ENCODE measurements around the gene MLLT3.

MLLT3 gene

DNA sequence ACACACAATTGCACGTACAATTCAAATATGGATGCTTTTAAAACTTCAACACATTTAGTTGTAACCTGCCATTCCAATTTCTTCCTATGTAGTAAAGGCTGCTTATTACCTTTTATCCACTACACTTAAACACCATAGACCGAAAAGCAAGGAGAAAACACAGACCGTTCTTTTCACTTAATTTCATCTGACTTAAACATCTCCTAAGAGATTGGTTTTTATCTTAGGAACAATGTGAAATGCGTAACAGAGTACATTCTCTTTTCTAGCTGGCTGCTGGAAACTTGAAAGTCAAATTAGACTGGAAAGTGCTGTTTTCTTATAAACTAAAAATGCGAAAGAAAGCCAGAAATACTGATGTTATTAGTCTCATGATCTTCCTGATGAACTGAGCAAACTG is 241.8 kb downstream of the MLLT3 start:
- no peak for DNase-seq (ENCODE audit: low read depth in 3 of 3)

- no peak for DNase-seq (ENCODE audit: low read depth in 3 of 3)
These were observed 242.5 kb downstream of the MLLT3 start for GRCh38 chr9:20379804-20380225.

- no peak for DNase-seq (ENCODE audit: low read depth in 3 of 3)
These were observed 243.4 kb downstream of the MLLT3 start for GRCh38 chr9:20378851-20379250.

DNA sequence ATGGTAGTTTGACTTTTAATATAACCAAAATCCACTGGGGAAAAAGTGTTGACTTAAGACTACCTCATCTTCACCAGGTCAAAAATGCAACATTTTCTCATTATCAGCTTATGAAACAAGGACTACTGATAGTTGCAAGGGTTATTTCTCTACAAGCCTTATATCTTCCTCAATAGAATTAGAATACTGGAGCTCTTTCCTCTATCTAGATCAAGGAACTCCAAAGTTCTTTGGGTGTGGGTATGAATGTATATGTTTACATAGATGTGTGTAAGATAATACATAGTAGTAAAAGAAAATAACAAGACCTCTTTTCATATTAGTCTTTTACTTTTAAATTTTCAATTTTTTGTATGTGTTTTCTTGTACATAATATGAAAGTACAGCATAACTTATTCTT is 244.5 kb downstream of the MLLT3 start:
- no peak for DNase-seq (ENCODE audit: low read depth in 3 of 3)

- DNase-seq (ENCODE audit: low read depth in 3 of 3) = no peak
These were observed 245.4 kb downstream of the MLLT3 start for GRCh38 chr9:20376731-20377375.

DNA sequence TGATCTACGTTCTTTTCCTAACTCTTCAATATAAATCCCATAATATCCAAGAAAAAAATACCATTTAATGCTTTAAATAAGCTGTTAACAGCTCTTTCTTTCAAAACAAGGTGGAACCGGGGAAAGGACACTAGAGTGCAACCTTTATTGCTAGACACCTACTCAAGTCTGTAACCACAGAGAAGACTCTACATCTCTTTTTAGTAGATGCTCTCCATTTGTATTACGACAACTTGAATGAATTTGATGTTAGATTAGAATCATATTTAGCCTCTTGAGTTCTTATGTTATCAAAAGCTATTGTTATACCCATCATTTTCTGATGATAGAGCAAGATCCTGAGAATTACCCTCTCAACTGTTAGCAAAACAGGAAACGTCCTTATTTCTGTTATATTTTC is 246.3 kb downstream of the MLLT3 start:
- no peak for DNase-seq (ENCODE audit: low read depth in 3 of 3)

DNA sequence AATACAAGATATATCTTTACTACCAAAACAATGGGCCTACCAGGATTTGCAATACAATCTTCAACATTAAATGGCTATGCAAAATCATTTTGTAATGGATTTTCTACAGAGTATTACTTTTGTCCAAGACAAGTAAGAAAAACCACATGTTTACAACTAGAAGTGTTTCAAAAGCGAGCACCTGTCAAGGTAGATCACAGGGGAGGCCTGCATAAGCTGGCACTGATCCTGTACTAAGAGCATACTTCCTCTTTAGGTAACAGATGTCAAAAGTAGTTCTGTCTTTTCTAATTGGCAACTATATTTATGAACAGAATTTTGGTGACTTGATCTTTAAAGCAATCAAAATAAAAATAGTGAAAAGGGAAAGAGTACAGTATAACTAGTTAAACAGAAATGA is 249.0 kb downstream of the MLLT3 start:
- no peak for DNase-seq (ENCODE audit: low read depth in 3 of 3)

DNA sequence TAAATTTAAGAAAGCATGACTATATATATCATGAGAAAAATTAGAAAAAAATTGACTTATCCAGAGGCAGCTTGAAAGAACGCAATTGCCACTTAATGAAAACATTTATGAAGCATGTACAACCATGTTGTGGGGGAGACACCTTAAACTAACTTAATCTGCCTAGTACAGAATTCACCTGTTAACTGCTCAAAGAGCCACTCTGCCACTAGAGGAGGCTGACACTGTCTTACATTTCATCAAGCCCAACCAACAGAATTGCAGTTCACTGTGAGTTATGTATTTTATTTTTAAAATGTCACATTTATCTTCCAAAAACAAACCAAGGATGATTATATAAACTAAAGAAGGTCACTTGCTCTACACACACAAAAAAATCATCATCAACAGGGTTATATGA is 252.9 kb downstream of the MLLT3 start:
- no peak for DNase-seq (ENCODE audit: low read depth in 3 of 3)

DNA sequence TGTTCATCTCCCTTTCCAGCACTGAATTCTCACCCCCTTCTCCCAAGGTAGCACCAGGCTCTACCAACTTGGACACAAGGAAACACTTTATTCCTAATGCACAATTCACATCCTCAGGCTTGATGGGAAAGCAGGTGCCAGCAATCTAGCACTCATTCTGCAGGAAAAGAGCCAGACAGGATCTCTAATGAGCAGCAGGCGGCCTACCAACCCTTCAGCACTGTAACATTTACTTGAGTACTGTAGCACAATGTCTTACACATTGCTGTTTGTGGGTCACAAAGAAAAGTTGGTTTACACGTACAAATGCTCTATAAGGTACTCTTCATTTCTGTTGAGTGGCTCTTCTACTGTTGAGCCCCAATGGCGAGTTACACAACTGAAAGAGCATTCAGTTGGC is 254.4 kb downstream of the MLLT3 start:
- DNase-seq (ENCODE audit: low read depth in 3 of 3) = no peak

GRCh38 chr9:20364959-20365358 is 257.3 kb downstream of the MLLT3 start:
- no peak for DNase-seq (ENCODE audit: low read depth in 3 of 3)

- DNase-seq (ENCODE audit: low read depth in 3 of 3) = no peak
These were observed 259.1 kb downstream of the MLLT3 start for GRCh38 chr9:20363233-20363632.

DNA sequence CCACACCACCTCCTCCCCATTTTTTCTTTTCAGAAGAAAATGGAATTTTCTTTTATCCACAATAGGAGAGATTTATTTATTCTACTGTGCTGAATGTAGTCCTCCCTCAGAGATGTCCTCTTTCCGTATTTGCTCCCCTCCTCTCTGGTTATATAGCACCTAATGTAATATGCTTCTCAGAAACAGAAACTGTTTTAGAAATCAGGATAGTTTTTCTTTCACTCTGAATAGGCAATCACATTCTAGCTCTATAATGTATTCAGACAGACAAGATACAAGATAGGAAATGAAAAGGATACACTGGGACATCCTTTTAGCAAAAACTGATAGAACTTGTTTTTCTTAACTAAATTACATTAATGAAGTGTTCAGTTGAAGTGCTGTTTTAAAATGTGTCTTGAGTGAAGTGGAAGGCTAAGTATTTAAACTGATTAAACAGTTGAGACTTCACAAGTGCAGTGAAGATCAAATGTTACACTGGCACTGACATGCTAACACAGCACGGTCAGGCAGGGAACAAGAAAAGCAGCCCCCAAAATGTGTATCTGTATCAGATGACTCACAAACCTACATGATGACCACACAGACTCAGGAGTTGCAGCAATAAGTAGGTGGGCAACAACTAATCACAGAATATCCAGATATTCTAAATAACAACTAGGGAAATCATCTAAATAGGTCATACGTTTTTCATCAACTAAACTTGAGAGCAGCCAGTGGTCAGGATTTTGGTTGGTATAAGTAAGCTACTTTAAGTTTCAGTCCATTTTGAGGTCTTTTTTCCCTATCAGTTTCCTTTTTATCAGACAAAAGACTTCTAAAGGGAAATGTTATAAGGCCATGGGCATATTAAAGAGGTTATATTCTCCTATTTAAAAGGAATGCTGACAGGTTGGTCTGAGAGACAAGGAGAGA is 260.4 kb downstream of the MLLT3 start:
- no peak for DNase-seq (ENCODE audit: low read depth in 3 of 3)

DNA sequence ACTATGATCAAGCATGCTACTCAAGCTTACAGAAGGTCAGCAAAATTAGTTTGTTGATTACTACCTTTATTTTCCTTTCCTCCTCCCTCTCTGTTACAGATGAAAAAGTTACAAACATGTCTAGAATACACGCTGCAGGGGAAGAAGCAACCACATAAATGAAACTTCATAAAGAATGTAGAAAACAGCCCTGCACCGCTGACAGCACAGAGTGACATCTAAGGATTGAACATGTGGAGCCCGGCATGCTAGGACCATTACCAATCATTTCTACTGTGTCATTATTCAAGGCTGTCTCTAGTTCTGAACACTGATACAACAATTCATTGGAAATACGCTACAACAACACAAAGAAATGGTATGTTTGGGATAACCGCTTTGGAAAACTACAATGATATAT is 261.1 kb downstream of the MLLT3 start:
- DNase-seq (ENCODE audit: low read depth in 3 of 3) = no peak

GRCh38 chr9:20358207-20358606 is 264.1 kb downstream of the MLLT3 start:
- no peak for DNase-seq (ENCODE audit: low read depth in 3 of 3)

- DNase-seq (ENCODE audit: low read depth in 3 of 3) = no peak
These were observed 265.3 kb downstream of the MLLT3 start for GRCh38 chr9:20357037-20357432.

DNA sequence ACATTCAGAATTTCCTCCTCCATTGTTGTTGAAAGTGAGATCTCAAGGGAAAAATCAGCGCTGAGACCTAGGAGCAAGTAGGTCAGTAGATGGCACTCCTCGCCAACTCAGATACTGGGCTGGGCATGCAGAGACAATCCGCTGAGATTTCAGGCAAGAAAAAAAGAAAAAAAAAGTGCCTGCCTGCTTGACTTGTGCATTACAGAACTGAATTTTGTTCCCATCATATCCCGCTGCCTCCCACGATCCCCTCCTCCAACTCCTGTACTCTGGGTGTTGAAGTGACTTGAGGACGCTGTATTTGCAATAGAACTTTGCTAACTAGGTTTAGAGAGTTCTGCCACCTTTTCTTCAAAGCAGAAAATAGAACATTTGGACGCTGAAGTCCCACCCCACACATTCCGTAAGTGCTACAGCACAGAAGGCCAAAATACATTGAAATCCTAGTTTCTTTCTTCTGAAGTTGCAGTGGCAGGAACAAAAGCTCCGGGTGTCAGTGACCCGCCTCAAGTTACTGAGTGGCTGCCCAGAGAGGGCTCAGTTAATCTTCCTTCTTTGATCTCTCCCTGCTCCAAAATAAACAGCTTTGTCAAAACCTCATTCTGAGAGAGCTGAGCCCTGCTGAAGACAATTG is 265.8 kb downstream of the MLLT3 start:
- peak in 2 of 3 experiments; percentile 32 to 38 for DNase-seq (ENCODE audit: low read depth in 3 of 3)

- no peak for DNase-seq (ENCODE audit: low read depth in 3 of 3)
These were observed 267.3 kb downstream of the MLLT3 start for GRCh38 chr9:20355022-20355421.

DNA sequence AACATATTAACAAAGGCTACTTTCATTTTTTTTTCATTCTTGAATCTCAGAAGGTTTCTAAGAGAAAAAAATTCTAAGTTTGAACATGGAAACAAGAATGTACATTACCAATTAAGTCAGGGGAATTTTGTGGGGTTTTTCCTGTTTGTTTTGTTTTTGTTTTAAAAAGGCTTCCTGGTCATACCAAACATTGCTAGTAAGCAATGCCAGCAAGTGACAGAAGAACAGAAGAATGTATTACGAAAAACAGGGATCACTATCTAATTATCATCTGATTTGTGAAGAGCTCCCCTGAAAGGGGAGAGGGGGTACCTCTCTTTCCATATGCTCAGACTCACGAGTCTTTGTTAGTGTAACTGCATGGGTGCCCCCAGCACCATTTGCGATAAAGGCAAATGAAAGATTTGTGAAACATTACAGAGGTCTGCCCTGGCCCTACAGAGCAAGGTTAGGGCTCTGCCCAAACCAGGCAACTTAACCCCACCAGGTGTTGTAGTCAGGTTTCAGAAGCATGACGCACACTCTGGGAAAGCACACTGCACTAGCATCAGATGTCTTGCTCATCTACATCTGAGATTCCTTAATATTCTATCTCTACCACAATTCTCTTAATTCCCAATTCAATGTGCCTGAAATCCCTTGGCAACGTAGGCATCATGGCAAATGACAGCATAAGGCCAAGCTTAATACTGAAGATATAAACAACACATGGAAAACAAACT is 268.2 kb downstream of the MLLT3 start:
- DNase-seq (ENCODE audit: low read depth in 3 of 3) = no peak

- DNase-seq (ENCODE audit: low read depth in 3 of 3) = no peak
These were observed 268.8 kb downstream of the MLLT3 start for GRCh38 chr9:20353524-20353923.

- DNase-seq (ENCODE audit: low read depth in 3 of 3) = no peak
These were observed 269.7 kb downstream of the MLLT3 start for GRCh38 chr9:20352591-20352990.

- DNase-seq (ENCODE audit: low read depth in 3 of 3) = no peak
These were observed 270.6 kb downstream of the MLLT3 start for GRCh38 chr9:20351715-20352114.

DNA sequence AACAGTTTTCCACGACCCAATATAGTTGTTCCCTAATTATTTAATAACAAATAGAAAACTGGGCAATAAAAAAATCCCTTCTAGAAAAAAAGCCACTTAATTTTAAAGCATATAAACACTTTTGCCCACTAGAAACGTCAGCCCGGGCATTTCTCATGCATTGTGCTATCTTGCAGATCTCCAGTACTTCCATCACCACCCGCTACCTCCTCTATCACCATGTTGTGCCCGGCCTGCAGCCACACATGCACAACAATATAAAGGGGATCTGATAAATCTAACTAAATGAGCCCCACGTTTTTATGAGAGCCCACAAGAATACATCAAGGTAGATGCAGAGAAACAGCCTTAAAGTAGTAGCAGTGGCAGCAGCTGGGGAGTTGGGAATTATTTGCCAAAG is 272.7 kb downstream of the MLLT3 start:
- no peak for DNase-seq (ENCODE audit: low read depth in 3 of 3)

Measured in stimulated activated CD4-positive, alpha-beta T cell treated with anti-CD3 and anti-CD28 coated beads, TNF-alpha, amount 100 ng/mL, for 4 hours (primary cell).